H1 (cell line): ENCODE measurements around the gene NDUFB6. TPM values are rescaled to one million over a fixed set of nuclear protein-coding genes. Genes with fewer than 3 reads are reported as not detected.

Experiments
- CTCF ChIA-PET: fragments of 300-600 bp; sonication (Branson Sonifier 250); formaldehyde crosslinking; loops from one replicate; lab custom pipeline; 2021; ENCODE audit not compliant: partially characterized antibody; lab: Charles Lee
- POLR2A ChIA-PET: fragments of 300-600 bp; sonication (Branson Sonifier 250); formaldehyde crosslinking; loops from one replicate; lab custom pipeline; 2021; ENCODE audit warnings: inconsistent platforms; ENCODE audit not compliant: partially characterized antibody; lab: Charles Lee
- DNase-seq, 2 experiments: peaks; one replicate each; pipeline versions ENCODE4 v3.0.0 to v3.0.0-alpha.2; 2010 to 2022; ENCODE audit warnings: low spot score in 2 of 2, low read depth in 1 of 2, mixed read lengths in 1 of 2
- FAIRE-seq: peaks from 2 replicates; lab custom pipeline; 2011; peaks lifted over from hg19 to GRCh38; lab: Jason Lieb, UNC
- H2AFZ ChIP-seq: 2 replicates; pipeline ENCODE4 v1.8.1; 2012; ENCODE audit warnings: low read length, inconsistent platforms
- H2AK5ac ChIP-seq: 2 replicates; pipeline ENCODE4 v1.6.1; 2013; ENCODE audit warnings: low read depth, low read length
- H2BK120ac ChIP-seq: replicated peaks from 2 replicates; pipeline ENCODE3; 2013; ENCODE audit warnings: low read depth, low read length, inconsistent platforms
- H2BK12ac ChIP-seq: 2 replicates; pipeline ENCODE4 v1.6.1; 2013; ENCODE audit warnings: low read depth, low read length
- H2BK15ac ChIP-seq: 2 replicates; pipeline ENCODE4 v1.6.1; 2013; ENCODE audit warnings: low read length
- H2BK20ac ChIP-seq: 2 replicates; pipeline ENCODE4 v1.6.1; 2013; ENCODE audit warnings: low read length
- H2BK5ac ChIP-seq: 2 replicates; pipeline ENCODE4 v1.6.1; 2013; ENCODE audit warnings: low read depth, low read length
- H3K14ac ChIP-seq: 2 replicates; pipeline ENCODE4 v1.6.1; 2013; ENCODE audit warnings: inconsistent platforms; ENCODE audit not compliant: insufficient read length
- H3K18ac ChIP-seq: 2 replicates; pipeline ENCODE4 v1.6.1; 2013; ENCODE audit warnings: low read length; ENCODE audit errors: extremely low read depth
- H3K23ac ChIP-seq: 2 replicates; pipeline ENCODE4 v1.6.1; 2013; ENCODE audit warnings: inconsistent platforms; ENCODE audit not compliant: insufficient read length
- H3K23me2 ChIP-seq: 2 replicates; pipeline ENCODE4 v1.6.1; 2013; ENCODE audit warnings: low read depth, low read length
- H3K27ac ChIP-seq: 2 replicates; pipeline ENCODE4 v1.6.1; 2011; ENCODE audit warnings: low read depth, low read length, inconsistent platforms
- H3K27me3 ChIP-seq, 4 experiments: replicated peaks in 1 of 4; 1 replicate in 1 of 4; 2 replicates in 3 of 4; pipeline versions ENCODE4 v1.6.1 to v1.8.1; 2011 to 2013; ENCODE audit warnings: low read length in 3 of 4, mild to moderate bottlenecking in 3 of 4, inconsistent platforms in 2 of 4, mixed read lengths in 2 of 4, moderate library complexity in 1 of 4; ENCODE audit not compliant: control insufficient read depth in 3 of 4, insufficient read depth in 3 of 4; ENCODE audit errors: extremely low read depth in 1 of 4
- H3K36me3 ChIP-seq, 4 experiments: 2 replicates each; pipeline versions ENCODE4 v1.6.1 to v1.8.1; 2011 to 2013; ENCODE audit warnings: mild to moderate bottlenecking in 4 of 4, low read length in 3 of 4, moderate library complexity in 2 of 4, control low read depth in 1 of 4, inconsistent platforms in 1 of 4; ENCODE audit not compliant: insufficient read depth in 4 of 4, control insufficient read depth in 2 of 4
- H3K4ac ChIP-seq: replicated peaks from 2 replicates; pipeline ENCODE3; 2013; ENCODE audit warnings: low read length, low read depth, mixed read lengths, inconsistent platforms; ENCODE audit not compliant: insufficient read length
- H3K4me1 ChIP-seq, 4 experiments: replicated peaks in 1 of 4; 1 replicate in 1 of 4; 2 replicates in 3 of 4; pipeline versions ENCODE4 v1.6.1 to v1.8.1; 2011 to 2013; ENCODE audit warnings: low read length in 3 of 4, inconsistent platforms in 2 of 4, mixed read lengths in 1 of 4; ENCODE audit not compliant: insufficient read depth in 4 of 4, control insufficient read depth in 3 of 4
- H3K4me2 ChIP-seq, 2 experiments: 2 replicates each; pipeline versions ENCODE4 v1.6.1 to v1.8.1; 2011 to 2013; ENCODE audit warnings: low read depth in 2 of 2, low read length in 2 of 2, control low read depth in 1 of 2, inconsistent platforms in 1 of 2, mild to moderate bottlenecking in 1 of 2; ENCODE audit not compliant: insufficient read depth in 1 of 2
- H3K4me3 ChIP-seq, 4 experiments: fragments of 200-600, 300-600 bp in 1 of 4; sonication (generic), shearing (Covaris generic), sonication (Bioruptor Twin) in 1 of 4; 2 replicates each; pipeline versions ENCODE4 v1.5.1 to v1.8.1; 2011 to 2016; ENCODE audit warnings: low read length in 4 of 4, low read depth in 3 of 4, control low read depth in 2 of 4, inconsistent platforms in 2 of 4, mild to moderate bottlenecking in 2 of 4, mixed read lengths in 1 of 4, moderate library complexity in 1 of 4; ENCODE audit not compliant: insufficient read depth in 2 of 4; ENCODE audit errors: extremely low read depth in 1 of 4
- H3K56ac ChIP-seq: replicated peaks from 2 replicates; pipeline ENCODE3; 2013; ENCODE audit warnings: low read depth, mild to moderate bottlenecking, mixed read lengths, low read length, inconsistent platforms; ENCODE audit not compliant: insufficient read length
- H3K79me1 ChIP-seq: 2 replicates; pipeline ENCODE4 v1.6.1; 2013; ENCODE audit warnings: low read depth, low read length, control low read depth
- H3K79me2 ChIP-seq, 2 experiments: 2 replicates each; pipeline versions ENCODE4 v1.6.1 to v1.8.1; 2012 to 2013; ENCODE audit warnings: low read length in 2 of 2, mild to moderate bottlenecking in 2 of 2, inconsistent platforms in 1 of 2; ENCODE audit not compliant: insufficient read depth in 2 of 2, control insufficient read depth in 1 of 2
- H3K9ac ChIP-seq, 4 experiments: replicated peaks in 1 of 4; 1 replicate in 1 of 4; 2 replicates in 3 of 4; pipeline versions ENCODE4 v1.6.1 to v1.8.1; 2011 to 2013; ENCODE audit warnings: low read depth in 3 of 4, low read length in 3 of 4, control low read depth in 2 of 4, mild to moderate bottlenecking in 2 of 4, moderate library complexity in 2 of 4, inconsistent platforms in 1 of 4; ENCODE audit errors: extremely low read depth in 1 of 4
- H3K9me3 ChIP-seq, 2 experiments: 2 replicates each; pipeline versions ENCODE4 v1.6.1 to v1.8.1; 2012 to 2013; ENCODE audit warnings: mild to moderate bottlenecking in 2 of 2, moderate library complexity in 2 of 2, control low read depth in 1 of 2, inconsistent platforms in 1 of 2, low read depth in 1 of 2, low read length in 1 of 2, mixed read lengths in 1 of 2; ENCODE audit not compliant: insufficient read depth in 2 of 2
- H4K20me1 ChIP-seq, 2 experiments: replicated peaks in 1 of 2; 2 replicates each; pipeline versions ENCODE3 to v1.8.1; 2011 to 2013; ENCODE audit warnings: inconsistent platforms in 2 of 2, low read length in 2 of 2, mild to moderate bottlenecking in 1 of 2; ENCODE audit not compliant: insufficient read depth in 2 of 2, control insufficient read depth in 1 of 2
- H4K5ac ChIP-seq: 2 replicates; pipeline ENCODE4 v1.6.1; 2013; ENCODE audit warnings: low read length, low read depth, mixed read lengths, inconsistent platforms; ENCODE audit not compliant: insufficient read length
- H4K8ac ChIP-seq: 2 replicates; pipeline ENCODE4 v1.8.0; 2013; ENCODE audit warnings: mild to moderate bottlenecking, moderate library complexity, low read length, inconsistent platforms; ENCODE audit not compliant: insufficient read depth; ENCODE audit errors: extremely low read depth
- H4K91ac ChIP-seq: replicated peaks from 2 replicates; pipeline ENCODE3; 2013; ENCODE audit warnings: low read length, mixed read lengths, inconsistent platforms; ENCODE audit not compliant: insufficient read length
- CTCF ChIP-seq, 3 experiments: IDR thresholded peaks; 1 replicate in 2 of 3; 2 replicates in 1 of 3; pipeline versions ENCODE4 v1.5.1 to v1.6.1; 2011; ENCODE audit warnings: low read length in 3 of 3, mild to moderate bottlenecking in 3 of 3, inconsistent platforms in 2 of 3, low read depth in 1 of 3, moderate library complexity in 1 of 3; ENCODE audit not compliant: insufficient read depth in 1 of 3; ENCODE audit errors: control extremely low read depth in 1 of 3
- KDM4A ChIP-seq: IDR thresholded peaks from one replicate; pipeline ENCODE4 v1.7.1; 2012; ENCODE audit warnings: low read depth, mild to moderate bottlenecking, moderate library complexity, low read length, inconsistent platforms; ENCODE audit not compliant: severe bottlenecking
- RAD21 ChIP-seq, 2 experiments: IDR thresholded peaks in 1 of 2; conservative IDR thresholded peaks in 1 of 2; 2 replicates each; pipeline ENCODE4 v1.6.1; 2011; ENCODE audit warnings: low read depth in 2 of 2, low read length in 2 of 2, improper control_type of control experiment in 1 of 2, inconsistent platforms in 1 of 2, mild to moderate bottlenecking in 1 of 2, moderate library complexity in 1 of 2
- RBBP5 ChIP-seq: IDR thresholded peaks from 2 replicates; pipeline ENCODE4 v1.7.1; 2012; ENCODE audit warnings: low read depth, mild to moderate bottlenecking, inconsistent platforms, low read length, moderate library complexity, borderline replicate concordance
- RXRA ChIP-seq: IDR thresholded peaks from 2 replicates; pipeline ENCODE4 v1.6.1; 2011; ENCODE audit warnings: low read depth, mild to moderate bottlenecking, low read length, moderate library complexity; ENCODE audit not compliant: insufficient read depth
- SAP30 ChIP-seq: fragments of 300-600 bp; sonication (generic); IDR thresholded peaks from 2 replicates; pipeline ENCODE4 v1.7.1; 2012; ENCODE audit warnings: low read length, moderate library complexity, mild to moderate bottlenecking, inconsistent platforms; ENCODE audit not compliant: insufficient read depth, insufficient replicate concordance
- ZNF274 ChIP-seq: IDR thresholded peaks from 2 replicates; pipeline ENCODE4 v1.7.0; 2012; ENCODE audit warnings: low read length, borderline replicate concordance; ENCODE audit errors: extremely low read depth
- polyA plus RNA-seq, 7 experiments: library from polyadenylated mRNA; depleted of rRNA in 3 of 7; stranded (reverse) in 5 of 7; unstranded in 2 of 7; fragments of >200 nt in 5 of 7; fragments of 200-250 nt in 2 of 7; gene quantifications; 1 replicate in 5 of 7; 2 replicates in 1 of 7; 4 replicates in 1 of 7; pipeline versions ENCODE4 v1.2.1 to v1.2.3, GENCODE V29; 2011 to 2013; ENCODE audit warnings: missing spikeins in 2 of 7, mixed read lengths in 2 of 7
- total RNA-seq: library from RNA; stranded (reverse); fragmentation: NEBNext Ultra II Directional; extraction: Animal tissue kit (Norgen Biotek cat#: 25700); gene quantifications from 2 replicates; pipeline ENCODE4 v1.2.1, GENCODE V29; 2021

Gene NDUFB6
- total and polyA plus RNA-seq, 2 of the 8 experiments (the other 6 are each of a cell fraction or from before 2014, with no cell fraction given): 55.8 to 61.4 TPM

- Histone ChIP-seq H3K36me3 (no peaks in the 10 kb centered on the region), H3K56ac (no peak overlapping the region), H3K4ac (no peak overlapping the region), H2BK5ac (no peak overlapping the region), H3K4me2 (no peak overlapping the region), H4K91ac (no peak overlapping the region), H3K23me2 (no peaks in the 10 kb centered on the region), H3K4me1 (no peaks in the 10 kb centered on the region), H3K18ac (no peak overlapping the region), H3K4me3 (no peak overlapping the region), H4K20me1 (no peaks in the 10 kb centered on the region), H2BK12ac (no peak overlapping the region), H3K27me3 (no peaks in the 10 kb centered on the region), H2BK15ac (no peak overlapping the region), H4K8ac (no peak overlapping the region), H3K27ac (no peak overlapping the region), H2BK20ac (no peak overlapping the region), H4K5ac (no peak overlapping the region), H3K9ac (no peak overlapping the region; a peak in 1 of 7 replicates), H3K23ac (no peak overlapping the region), H3K79me1 (no peaks in the 10 kb centered on the region), H2AK5ac (no peak overlapping the region), H3K9me3 (no peaks in the 10 kb centered on the region), H2BK120ac (no peak overlapping the region), H2AFZ (no peak overlapping the region), H3K79me2 (no peaks in the 10 kb centered on the region), H3K14ac (no peak overlapping the region)
- FAIRE-seq (no peak), DNase-seq (no peak)
- TF ChIP-seq RAD21 (IDR thresholded peaks at IDR 0.05 in 1 of 2, conservative IDR thresholded peaks at IDR 0.05 in 1 of 2; ENCODE audit: low read depth in 2 of 2, low read length in 2 of 2): no peak
- TF ChIP-seq ZNF274: no peak
- no peak for TF ChIP-seq RBBP5
- TF ChIP-seq KDM4A: no peak
- peak in 1 of 3 experiments; percentile 8; a peak in 1 of 4 replicates for TF ChIP-seq CTCF (IDR thresholded peaks at IDR 0.05; ENCODE audit: control extremely low read depth in 1 of 3, insufficient read depth in 1 of 3, low read depth in 1 of 3, low read length in 3 of 3)
- no peak for TF ChIP-seq SAP30
- no peak for TF ChIP-seq RXRA
- ChIA-PET CTCF (interaction anchor here (0.7 to 7.2 kb wide), 15 partner anchors 8 to 385 kb away, joined by 3 to 70 read pairs (median 8); partner anchors contain the start of genes NDUFB6 and TMEM215), POLR2A (interaction anchor here (1.2 kb wide), 1 partner anchor 381 kb away, joined by 3 read pairs; no protein-coding TSS in a partner anchor)
Observed at GRCh38 chr9:32587901-32588300, 14.9 kb upstream of the NDUFB6 start.
